CD14-positive monocyte (primary cell): ENCODE results near the gene MGAT5B. TPM values are rescaled to one million over a fixed set of nuclear protein-coding genes. Genes with fewer than 3 reads are reported as not detected.

Source experiments
- DNase-seq, 3 donors: peaks; one replicate each; pipeline ENCODE4 v3.0.0-alpha.2; 2011 to 2022
- H2AFZ ChIP-seq: 2 replicates; pipeline ENCODE4 v1.6.0; 2012; ENCODE audit warnings: mild to moderate bottlenecking, low read depth, low read length, inconsistent platforms; ENCODE audit not compliant: insufficient read depth, poor library complexity, severe bottlenecking
- H3K27ac ChIP-seq, 2 donors: 1 replicate in 1 of 2; 2 replicates in 1 of 2; pipeline ENCODE4 v1.5.1; 2012 to 2013; ENCODE audit warnings: low read length in 2 of 2, control low read depth in 1 of 2, inconsistent platforms in 1 of 2, low read depth in 1 of 2, mild to moderate bottlenecking in 1 of 2
- H3K27me3 ChIP-seq, 2 donors: one replicate each; pipeline versions ENCODE4 v1.6.0 to v1.6.1; 2011 to 2013; ENCODE audit warnings: low read length in 2 of 2; ENCODE audit not compliant: control insufficient read depth in 2 of 2, insufficient read depth in 2 of 2
- H3K36me3 ChIP-seq, 2 donors: replicated peaks in 1 of 2; 1 replicate in 1 of 2; 2 replicates in 1 of 2; pipeline versions ENCODE4 v1.5.1 to v1.6.1; 2012 to 2013; ENCODE audit warnings: low read length in 2 of 2, control low read depth in 1 of 2, inconsistent platforms in 1 of 2, mild to moderate bottlenecking in 1 of 2; ENCODE audit not compliant: insufficient read depth in 2 of 2, control insufficient read depth in 1 of 2
- H3K4me1 ChIP-seq, 2 donors: 1 replicate in 1 of 2; 2 replicates in 1 of 2; pipeline versions ENCODE4 v1.5.1 to v1.6.1; 2012 to 2013; ENCODE audit warnings: low read length in 2 of 2, control low read depth in 1 of 2, inconsistent platforms in 1 of 2, mild to moderate bottlenecking in 1 of 2, moderate library complexity in 1 of 2; ENCODE audit not compliant: insufficient read depth in 2 of 2, control insufficient read depth in 1 of 2
- H3K4me2 ChIP-seq: replicated peaks from 2 replicates; pipeline ENCODE3; 2012; ENCODE audit warnings: low read length, moderate library complexity, mild to moderate bottlenecking; ENCODE audit not compliant: poor library complexity, severe bottlenecking; ENCODE audit errors: extremely low read depth
- H3K4me3 ChIP-seq, 3 experiments: fragments of 200-600 bp in 1 of 3; sonication (generic) in 1 of 3; replicated peaks in 1 of 3; 1 replicate in 2 of 3; 2 replicates in 1 of 3; pipeline ENCODE4 v1.5.1; 2011 to 2013; ENCODE audit warnings: low read length in 3 of 3, mild to moderate bottlenecking in 3 of 3, control low read depth in 2 of 3, low read depth in 2 of 3, inconsistent platforms in 1 of 3, moderate library complexity in 1 of 3
- H3K79me2 ChIP-seq: 2 replicates; pipeline ENCODE4 v1.6.0; 2012; ENCODE audit warnings: mild to moderate bottlenecking, control low read depth, inconsistent platforms, low read length, moderate library complexity; ENCODE audit not compliant: insufficient read depth
- H3K9ac ChIP-seq: 2 replicates; pipeline ENCODE4 v1.6.0; 2017; ENCODE audit warnings: low read length, mild to moderate bottlenecking; ENCODE audit not compliant: insufficient read depth, poor library complexity, severe bottlenecking
- H3K9me3 ChIP-seq, 2 donors: replicated peaks in 1 of 2; 1 replicate in 1 of 2; 2 replicates in 1 of 2; pipeline versions ENCODE4 v1.5.1 to v1.6.1; 2012 to 2013; ENCODE audit warnings: low read length in 2 of 2, control low read depth in 1 of 2; ENCODE audit not compliant: control insufficient read depth in 1 of 2, insufficient read depth in 1 of 2
- H4K20me1 ChIP-seq: 2 replicates; pipeline ENCODE4 v1.6.0; 2012; ENCODE audit warnings: mild to moderate bottlenecking, low read length, control low read depth, moderate library complexity; ENCODE audit not compliant: insufficient read depth
- H3K27ac Mint-ChIP-seq, 7 donors: one replicate each; pipeline ENCODE4 v1.8.0; 2020; ENCODE audit warnings: mild to moderate bottlenecking in 7 of 7, mixed read lengths in 7 of 7, moderate library complexity in 6 of 7, inconsistent platforms in 2 of 7
- H3K27me3 Mint-ChIP-seq, 3 donors: one replicate each; pipeline ENCODE4 v1.8.0; 2021 to 2022; ENCODE audit warnings: low read depth in 3 of 3, mild to moderate bottlenecking in 3 of 3, mixed read lengths in 3 of 3, moderate library complexity in 3 of 3, inconsistent platforms in 1 of 3
- H3K36me3 Mint-ChIP-seq, 2 donors: one replicate each; pipeline ENCODE4 v1.8.0; 2020; ENCODE audit warnings: mixed read lengths in 2 of 2, inconsistent platforms in 1 of 2, mild to moderate bottlenecking in 1 of 2
- H3K4me1 Mint-ChIP-seq: one replicate; pipeline ENCODE4 v1.8.0; 2020; ENCODE audit warnings: mild to moderate bottlenecking, mixed read lengths
- H3K4me3 Mint-ChIP-seq, 2 donors: one replicate each; pipeline ENCODE4 v1.8.0; 2020; ENCODE audit warnings: mild to moderate bottlenecking in 2 of 2, mixed read lengths in 2 of 2, moderate library complexity in 1 of 2
- H3K9me3 Mint-ChIP-seq, 7 donors: one replicate each; pipeline ENCODE4 v1.8.0; 2020 to 2022; ENCODE audit warnings: mixed read lengths in 7 of 7, mild to moderate bottlenecking in 6 of 7, moderate library complexity in 6 of 7, inconsistent platforms in 2 of 7
- CTCF ChIP-seq: fragments of 200-600 bp; IDR thresholded peaks from one replicate; pipeline ENCODE4 v1.8.0; 2022; ENCODE audit warnings: antibody characterized with exemption, mild to moderate bottlenecking
- WGBS: methylation state at CpG from one replicate; pipeline ENCODE4 v1.1.5; 2013; ENCODE audit warnings: missing lambda C conversion rate; ENCODE audit not compliant: insufficient coverage; 5-methylcytosine and 5-hydroxymethylcytosine counted together
- intact Hi-C, 2 donors: fragments of 100-400 bp; cut with micrococcal nuclease; formaldehyde crosslinking; loops; one replicate each; pipeline versions ENCODE4 v1.15.0 to v1.15.1; 2023
- polyA plus RNA-seq, 3 donors: library from polyadenylated mRNA; depleted of rRNA in 1 of 3; unstranded in 2 of 3; stranded (reverse) in 1 of 3; fragments of 300-500 nt in 2 of 3; fragments of >200 nt in 1 of 3; fragmentation: Illumina TruSeq in 2 of 3; gene quantifications; 1 replicate in 2 of 3; 2 replicates in 1 of 3; pipeline ENCODE4 v1.2.3, GENCODE V29; 2012 to 2021

The MGAT5B gene
- polyA plus RNA-seq, 3 donors: not detected

GRCh38 chr17:76871668-76872067 is 3.5 kb downstream of the MGAT5B start:
- intact Hi-C loops: loop anchor here in 1 of 2 donors (10.0 kb wide), 1 partner anchor 183 kb away; no protein-coding TSS in a partner anchor
- Histone ChIP-seq H3K79me2 (no peaks in the 10 kb centered on the region), H3K27me3 (peaks cover 19 to 48% of the 10 kb centered on the region in 2 donors), H3K9me3 (peaks cover 27 to 29% of the 10 kb centered on the region in 2 donors), H4K20me1 (no peaks in the 10 kb centered on the region), H3K9ac (no peak overlapping the region), H2AFZ (no peak overlapping the region), H3K27ac (no peak overlapping the region), H3K36me3 (no peaks in the 10 kb centered on the region), H3K4me1 (peaks cover 0 to 3% of the 10 kb centered on the region in 2 donors), H3K4me3 (no peak overlapping the region), H3K4me2 (no peak overlapping the region)
- no peak for DNase-seq
- H3K27me3 Mint-ChIP-seq: peaks cover 38 to 67% (median 46%) of the 10 kb centered on the region in 3 donors
- H3K36me3 Mint-ChIP-seq: peaks cover 2 to 3% of the 10 kb centered on the region in 2 donors
- no CpG with 5 or more reads among the region's 4 CpGs for WGBS
- TF ChIP-seq CTCF: no peak
- H3K9me3 Mint-ChIP-seq: peaks cover 10 to 30% (median 24%) of the 10 kb centered on the region in 7 donors
- H3K4me3 Mint-ChIP-seq: no peak overlapping the region
- peaks cover 12% of the 10 kb centered on the region for H3K4me1 Mint-ChIP-seq
- H3K27ac Mint-ChIP-seq: no peak overlapping the region

- Histone ChIP-seq H3K4me1 (peaks cover 0 to 3% of the 10 kb centered on the region in 2 donors), H4K20me1 (no peaks in the 10 kb centered on the region), H3K27me3 (peaks cover 19 to 45% of the 10 kb centered on the region in 2 donors), H3K36me3 (no peaks in the 10 kb centered on the region), H2AFZ (no peak overlapping the region), H3K4me3 (no peak overlapping the region), H3K4me2 (no peak overlapping the region), H3K79me2 (no peaks in the 10 kb centered on the region), H3K9ac (no peak overlapping the region), H3K9me3 (peaks cover 27 to 30% of the 10 kb centered on the region in 2 donors), H3K27ac (no peak overlapping the region)
- H3K4me3 Mint-ChIP-seq: no peak overlapping the region
- TF ChIP-seq CTCF: no peak
- intact Hi-C loops: loop anchor here in 1 of 2 donors (10.0 kb wide), 1 partner anchor 182 kb away; no protein-coding TSS in a partner anchor
- peaks cover 33 to 64% (median 46%) of the 10 kb centered on the region in 3 donors for H3K27me3 Mint-ChIP-seq
- peaks cover 12% of the 10 kb centered on the region for H3K4me1 Mint-ChIP-seq
- H3K27ac Mint-ChIP-seq: no peak overlapping the region
- peaks cover 2 to 3% of the 10 kb centered on the region in 2 donors for H3K36me3 Mint-ChIP-seq
- WGBS: 27% methylated on average over 13 of the region's 14 CpGs
- H3K9me3 Mint-ChIP-seq: peaks cover 10 to 30% (median 24%) of the 10 kb centered on the region in 7 donors
- DNase-seq: no peak
Observed at GRCh38 chr17:76872221-76872873, 4.1 kb downstream of the MGAT5B start.
